Body of pancreas (tissue), 4 donors: ENCODE results near the gene CCDC137.
A peak's percentile ranks its signal among the peaks of the same experiment; 100 is the strongest.
"Not testable (repeated sequence)": the region's sequence is repeated elsewhere in the genome, so short reads cannot be mapped to it uniquely, and the experiment has no call there.

Experiments
- POLR2A ChIP-seq, 3 donors: fragments of 450-650 bp; IDR thresholded peaks; one replicate each; pipeline ENCODE4 v1.6.1; 2016; ENCODE audit warnings: antibody characterized with exemption in 3 of 3, mild to moderate bottlenecking in 2 of 3
- TF ChIP-seq, protein P1 (sequence below), 7 experiments: fragments of 450-650 bp in 4 of 7; fragments of 200-600 bp in 3 of 7; sonication (generic) in 3 of 7; IDR thresholded peaks; one replicate each; pipeline ENCODE4 v1.5.1; 2016 to 2019; ENCODE audit warnings: antibody characterized with exemption in 7 of 7

- TF ChIP-seq, protein P1, sequence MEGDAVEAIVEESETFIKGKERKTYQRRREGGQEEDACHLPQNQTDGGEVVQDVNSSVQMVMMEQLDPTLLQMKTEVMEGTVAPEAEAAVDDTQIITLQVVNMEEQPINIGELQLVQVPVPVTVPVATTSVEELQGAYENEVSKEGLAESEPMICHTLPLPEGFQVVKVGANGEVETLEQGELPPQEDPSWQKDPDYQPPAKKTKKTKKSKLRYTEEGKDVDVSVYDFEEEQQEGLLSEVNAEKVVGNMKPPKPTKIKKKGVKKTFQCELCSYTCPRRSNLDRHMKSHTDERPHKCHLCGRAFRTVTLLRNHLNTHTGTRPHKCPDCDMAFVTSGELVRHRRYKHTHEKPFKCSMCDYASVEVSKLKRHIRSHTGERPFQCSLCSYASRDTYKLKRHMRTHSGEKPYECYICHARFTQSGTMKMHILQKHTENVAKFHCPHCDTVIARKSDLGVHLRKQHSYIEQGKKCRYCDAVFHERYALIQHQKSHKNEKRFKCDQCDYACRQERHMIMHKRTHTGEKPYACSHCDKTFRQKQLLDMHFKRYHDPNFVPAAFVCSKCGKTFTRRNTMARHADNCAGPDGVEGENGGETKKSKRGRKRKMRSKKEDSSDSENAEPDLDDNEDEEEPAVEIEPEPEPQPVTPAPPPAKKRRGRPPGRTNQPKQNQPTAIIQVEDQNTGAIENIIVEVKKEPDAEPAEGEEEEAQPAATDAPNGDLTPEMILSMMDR (IDR thresholded peaks at IDR 0.05), result peak; percentile 36 to 68 (median 65)
- TF ChIP-seq POLR2A (IDR thresholded peaks at IDR 0.05), result not testable (repeated sequence)
These were observed 9.1 kb downstream of the CCDC137 start for GRCh38 chr17:81675515-81676221.
